Naive thymus-derived CD4-positive, alpha-beta T cell (primary cell): ENCODE data around the gene ERN1. TPM values are rescaled to one million over a fixed set of nuclear protein-coding genes. Genes with fewer than 3 reads are reported as not detected.

Source experiments
- ATAC-seq: fragments of 150-1000 bp; cut with Tn5 transposase; 2 replicates; pipeline ENCODE4 v1.10.0; 2021; ENCODE audit warnings: mild to moderate bottlenecking, moderate library complexity
- CTCF ChIA-PET: fragments of 350-600 bp; sonication (Branson Sonifier 250); formaldehyde crosslinking; loops from one replicate; lab custom pipeline; 2021; ENCODE audit warnings: antibody characterized with exemption; lab: Charles Lee
- POLR2A ChIA-PET: fragments of 350-600 bp; sonication (Branson Sonifier 250); formaldehyde crosslinking; loops from one replicate; lab custom pipeline; 2021; ENCODE audit warnings: antibody characterized with exemption, inconsistent platforms; lab: Charles Lee
- DNase-seq, 9 donors: peaks; one replicate each; pipeline versions ENCODE4 v3.0.0 to v3.0.0-alpha.2; 2020 to 2022; ENCODE audit warnings: mixed read lengths in 1 of 9
- H3K27ac ChIP-seq: one replicate; pipeline ENCODE4 v1.7.0; 2013; ENCODE audit warnings: mild to moderate bottlenecking, low read depth, low read length, moderate library complexity
- H3K27me3 ChIP-seq, 2 donors: one replicate each; pipeline ENCODE4 v1.7.0; 2013; ENCODE audit warnings: low read length in 2 of 2, mild to moderate bottlenecking in 2 of 2, moderate library complexity in 2 of 2; ENCODE audit not compliant: control insufficient read depth in 2 of 2, insufficient read depth in 2 of 2
- H3K36me3 ChIP-seq, 3 experiments: 1 replicate in 2 of 3; 2 replicates in 1 of 3; pipeline ENCODE4 v1.7.0; 2013; ENCODE audit warnings: low read length in 3 of 3, mild to moderate bottlenecking in 3 of 3, moderate library complexity in 1 of 3; ENCODE audit not compliant: insufficient read depth in 3 of 3, control insufficient read depth in 2 of 3
- H3K4me1 ChIP-seq, 2 donors: one replicate each; pipeline ENCODE4 v1.7.0; 2013; ENCODE audit warnings: low read length in 2 of 2, mild to moderate bottlenecking in 2 of 2, moderate library complexity in 1 of 2; ENCODE audit not compliant: control insufficient read depth in 2 of 2, insufficient read depth in 2 of 2
- H3K4me3 ChIP-seq: 2 replicates; pipeline ENCODE4 v1.7.0; 2013; ENCODE audit warnings: mild to moderate bottlenecking, low read length
- H3K9me3 ChIP-seq, 3 experiments: 1 replicate in 2 of 3; 2 replicates in 1 of 3; pipeline ENCODE4 v1.7.0; 2013; ENCODE audit warnings: low read length in 3 of 3; ENCODE audit not compliant: control insufficient read depth in 2 of 3
- H3K27ac Mint-ChIP-seq, 9 donors: one replicate each; pipeline ENCODE4 v1.8.0; 2020 to 2022; ENCODE audit warnings: mixed read lengths in 9 of 9, mild to moderate bottlenecking in 8 of 9, moderate library complexity in 5 of 9, inconsistent platforms in 2 of 9
- H3K27me3 Mint-ChIP-seq, 5 donors: one replicate each; pipeline ENCODE4 v1.8.0; 2021 to 2022; ENCODE audit warnings: mixed read lengths in 5 of 5, mild to moderate bottlenecking in 1 of 5
- H3K36me3 Mint-ChIP-seq, 5 donors: one replicate each; pipeline ENCODE4 v1.8.0; 2020 to 2022; ENCODE audit warnings: mixed read lengths in 5 of 5, mild to moderate bottlenecking in 3 of 5, inconsistent platforms in 1 of 5
- H3K4me1 Mint-ChIP-seq, 7 donors: one replicate each; pipeline ENCODE4 v1.8.0; 2020 to 2022; ENCODE audit warnings: mixed read lengths in 7 of 7, mild to moderate bottlenecking in 3 of 7, inconsistent platforms in 1 of 7
- H3K4me3 Mint-ChIP-seq, 10 donors: one replicate each; pipeline ENCODE4 v1.8.0; 2020 to 2022; ENCODE audit warnings: mild to moderate bottlenecking in 10 of 10, mixed read lengths in 10 of 10, moderate library complexity in 6 of 10, inconsistent platforms in 2 of 10
- H3K9me3 Mint-ChIP-seq, 11 donors: one replicate each; pipeline ENCODE4 v1.8.0; 2020 to 2022; ENCODE audit warnings: mixed read lengths in 11 of 11, mild to moderate bottlenecking in 4 of 11, inconsistent platforms in 1 of 11, moderate library complexity in 1 of 11
- intact Hi-C, 2 donors: fragments of 100-400 bp; cut with micrococcal nuclease; formaldehyde crosslinking; loops; one replicate each; pipeline ENCODE4 v1.15.1; 2023
- polyA plus RNA-seq, 2 donors: library from polyadenylated mRNA; unstranded; fragments of 300-500 nt; fragmentation: Illumina TruSeq; gene quantifications; one replicate each; pipeline ENCODE4 v1.2.3, GENCODE V29; 2021
- total RNA-seq, 6 experiments: library from RNA in 5 of 6; stranded (reverse) in 5 of 6; gene quantifications; 1 replicate in 5 of 6; 2 replicates in 1 of 6; pipeline ENCODE4 v1.2.3 and lab custom pipeline; 2021 to 2026

ERN1 gene
- total and polyA plus RNA-seq, 7 experiments from 2014 or later: 15.7 to 110 (median 60.3) TPM

DNA sequence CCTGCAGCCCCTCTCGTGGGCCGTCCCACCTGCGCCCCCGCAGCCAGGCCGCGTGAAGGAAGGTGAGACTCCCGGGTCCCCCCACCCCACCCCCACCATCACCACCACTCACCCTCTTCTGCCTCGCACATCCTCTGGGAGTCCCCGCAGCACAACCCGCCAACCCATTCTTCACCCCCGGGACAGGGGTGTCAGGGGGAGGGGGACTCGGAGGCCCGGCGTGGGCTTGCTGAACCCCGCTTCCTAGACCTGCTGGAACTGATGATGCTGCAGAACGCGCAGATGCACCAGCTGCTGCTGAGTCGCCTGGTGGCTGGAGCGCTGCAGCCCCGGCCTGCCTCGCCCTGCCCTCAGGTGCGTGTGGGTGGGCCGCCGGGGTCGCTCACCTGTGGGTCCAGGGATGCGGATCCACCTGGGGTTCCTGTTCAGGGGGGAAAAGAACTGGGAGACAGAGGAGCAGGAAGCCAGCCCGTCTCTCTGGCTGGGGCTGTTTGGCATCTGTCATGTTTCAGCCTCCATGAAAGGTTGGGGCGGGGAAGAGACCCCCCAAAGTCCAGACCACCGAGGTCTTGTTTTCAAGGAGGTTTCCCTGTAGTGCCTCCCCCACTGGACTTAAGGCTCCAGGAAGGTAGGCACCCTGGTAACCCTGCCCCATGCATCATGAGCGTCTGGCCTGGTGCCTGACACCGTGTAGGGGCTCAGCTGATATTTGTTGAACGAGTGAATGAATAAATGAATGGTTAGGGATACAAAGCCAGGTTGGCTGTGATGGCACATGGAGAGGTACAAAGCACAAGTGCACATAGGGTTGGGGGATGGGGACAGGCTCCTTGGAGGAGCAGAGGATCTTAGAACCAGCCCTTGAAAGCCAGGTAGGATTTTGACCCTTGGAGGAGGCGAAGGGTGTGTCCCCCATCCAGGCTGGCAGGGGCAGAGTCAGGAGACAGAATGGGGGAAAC is 130.9 kb downstream of the ERN1 start:
- H3K4me1 Mint-ChIP-seq: peaks cover 28 to 44% (median 37%) of the 10 kb centered on the region in 7 donors

DNA sequence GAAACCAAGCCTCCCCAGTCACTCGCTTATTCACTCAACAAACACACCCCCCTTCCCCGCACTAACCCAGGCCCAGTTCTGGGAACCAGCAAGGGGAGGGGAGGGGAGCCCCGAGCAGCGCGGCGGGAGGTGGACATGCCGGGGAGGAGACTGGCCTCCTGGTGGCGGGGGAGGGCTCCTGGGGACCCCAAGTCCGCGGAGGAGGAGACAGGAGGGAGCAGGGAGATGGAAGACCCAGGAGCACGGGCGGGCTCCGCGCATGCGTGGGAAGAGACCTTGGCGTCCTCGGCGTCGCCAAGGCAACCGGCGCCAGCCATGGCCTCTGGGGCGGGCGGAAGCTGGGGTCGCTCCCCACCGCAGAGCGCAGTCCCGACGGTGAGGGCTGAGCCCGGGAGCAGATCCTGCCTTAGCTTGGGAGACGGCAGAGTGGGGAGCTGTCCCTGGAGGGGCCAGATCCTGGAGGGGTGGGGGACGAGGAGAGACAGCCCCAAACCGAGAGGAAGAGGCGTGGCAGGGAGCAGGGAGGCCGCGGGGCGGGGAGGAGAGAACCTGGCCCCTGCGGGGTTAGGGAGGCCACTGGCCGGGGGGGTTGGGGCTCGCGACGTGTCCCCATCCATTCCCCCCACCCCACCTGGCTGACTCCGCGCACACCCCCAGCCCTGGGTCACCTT is 131.8 kb downstream of the ERN1 start, which contains the start of gene PRR29:
Gene PRR29, plus strand, starts transcription at position 302 of the 671 bp plus-strand sequence. Its CDS starts 14 bp downstream, at position 316.
- Histone ChIP-seq H3K27ac (peak within 1 kb of the TSS; percentile 53), H3K36me3 (peaks cover 0 to 17% (median under 1%) of the 10 kb centered on the region in 3 experiments), H3K27me3 (no peaks in the 10 kb centered on the region), H3K4me3 (peak within 1 kb of the TSS; percentile 81), H3K4me1 (peaks cover 20 to 32% of the 10 kb centered on the region in 2 donors), H3K9me3 (no peaks in the 10 kb centered on the region)
- DNase-seq (peak; percentile 65 to 76 (median 71)), ATAC-seq (peak; percentile 78)
- H3K27ac Mint-ChIP-seq: peak within 1 kb of the TSS; percentile 64 to 86 (median 82)
- ChIA-PET POLR2A (interaction anchor here (1.2 to 7.3 kb wide), 5 partner anchors 15 to 148 kb away, joined by 3 to 58 read pairs (median 23); partner anchors contain the start of gene ICAM2), CTCF (interaction anchor here (0.6 to 2.8 kb wide), 4 partner anchors 22 to 85 kb away, joined by 3 to 10 read pairs (median 6); partner anchors contain the start of gene ICAM2)
- peaks cover 0 to 6% (median 0%) of the 10 kb centered on the region in 5 donors for H3K36me3 Mint-ChIP-seq
- peaks cover 0 to 17% (median 0%) of the 10 kb centered on the region in 5 donors for H3K27me3 Mint-ChIP-seq
- intact Hi-C loops: loop anchor here (1.0 kb wide), 2 partner anchors 22 to 27 kb away; partner anchors contain the start of gene ICAM2 (in 2 of the 2)
- H3K9me3 Mint-ChIP-seq: no peaks in the 10 kb centered on the region
- H3K4me1 Mint-ChIP-seq: peaks cover 30 to 51% (median 44%) of the 10 kb centered on the region in 7 donors
- H3K4me3 Mint-ChIP-seq: peak within 1 kb of the TSS; percentile 79 to 96 (median 90)

More for the DNA sequence above, 130.9 kb downstream of the ERN1 start:
- H3K4me1 ChIP-seq: peaks cover 14 to 26% of the 10 kb centered on the region in 2 donors
- H3K4me3 Mint-ChIP-seq: peak overlapping the region; percentile 79 to 96 (median 82)
- H3K27ac Mint-ChIP-seq: peak overlapping the region; percentile 60 to 89 (median 82)
- peak overlapping the region; percentile 53 for H3K27ac ChIP-seq
- H3K27me3 Mint-ChIP-seq: peaks cover 0 to 17% (median 0%) of the 10 kb centered on the region in 5 donors
- intact Hi-C loops: loop anchor here (1.0 kb wide), 2 partner anchors 21 to 26 kb away; partner anchors contain the start of gene ICAM2 (in 2 of the 2)
- POLR2A ChIA-PET: interaction anchor here (1.0 to 7.3 kb wide), 9 partner anchors 14 to 148 kb away, joined by 3 to 58 read pairs (median 5); partner anchors contain the start of gene ICAM2
- peaks cover 0 to 25% (median 5%) of the 10 kb centered on the region in 3 experiments for H3K36me3 ChIP-seq
- H3K36me3 Mint-ChIP-seq: peaks cover 0 to 8% (median 0%) of the 10 kb centered on the region in 5 donors
- peak in 1 of 9 donors; percentile 40 for DNase-seq
- CTCF ChIA-PET: interaction anchor here (1.1 to 2.8 kb wide), 6 partner anchors 8 to 134 kb away, joined by 3 to 10 read pairs (median 6); partner anchors contain the start of genes GH1 and ICAM2
- H3K4me3 ChIP-seq: peak overlapping the region; percentile 81
- no peaks in the 10 kb centered on the region for H3K9me3 Mint-ChIP-seq
- ATAC-seq: peak; percentile 37
- H3K27me3 ChIP-seq: no peaks in the 10 kb centered on the region
- no peaks in the 10 kb centered on the region for H3K9me3 ChIP-seq

DNA sequence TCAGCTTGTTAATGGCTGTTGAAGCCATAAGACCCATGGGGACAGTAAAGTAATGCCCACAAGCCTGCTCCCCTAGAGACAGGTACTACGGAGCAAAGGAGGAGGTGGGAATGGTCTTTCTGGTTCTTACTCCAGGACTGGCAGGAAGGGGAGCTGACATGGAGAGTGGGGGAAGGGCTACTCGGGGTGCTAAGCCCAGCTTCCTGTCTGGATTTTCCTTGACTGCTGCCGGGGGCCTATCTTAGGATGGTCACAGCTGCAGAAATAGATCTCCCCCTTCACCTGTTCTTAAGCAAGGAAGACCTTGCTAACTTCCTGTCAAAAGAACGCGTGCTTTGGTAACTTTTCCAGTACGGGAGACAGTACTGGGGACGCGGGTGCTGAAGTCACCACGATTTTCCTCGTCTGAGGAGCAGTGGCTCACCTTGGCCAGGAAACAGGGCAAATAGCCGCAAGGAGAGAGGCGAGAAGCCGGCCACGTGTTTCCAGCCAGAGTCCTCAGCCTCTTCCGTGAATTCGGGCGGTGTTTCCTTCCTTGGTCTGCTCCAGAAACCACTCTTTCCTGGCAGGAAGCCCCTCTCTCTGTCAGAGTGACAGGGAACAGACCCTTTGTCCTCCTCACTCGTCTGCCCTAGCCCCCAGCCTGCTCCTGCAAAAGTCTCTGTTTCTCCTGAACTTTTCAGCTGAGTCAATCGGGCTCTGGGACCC is 132.4 kb downstream of the ERN1 start:
- Histone ChIP-seq H3K36me3 (peaks cover 0 to 10% (median 0%) of the 10 kb centered on the region in 3 experiments), H3K27me3 (no peaks in the 10 kb centered on the region), H3K27ac (peak overlapping the region; percentile 53), H3K4me3 (peak overlapping the region; percentile 81), H3K4me1 (peaks cover 20 to 35% of the 10 kb centered on the region in 2 donors), H3K9me3 (no peaks in the 10 kb centered on the region)
- no peak for DNase-seq
- Mint-ChIP-seq H3K4me3 (peak overlapping the region; percentile 79 to 96 (median 90)), H3K36me3 (peaks cover 0 to 8% (median 0%) of the 10 kb centered on the region in 5 donors), H3K27me3 (peaks cover 0 to 20% (median 0%) of the 10 kb centered on the region in 5 donors), H3K9me3 (peaks cover 0 to 2% (median 0%) of the 10 kb centered on the region in 11 donors), H3K4me1 (peaks cover 34 to 55% (median 48%) of the 10 kb centered on the region in 7 donors), H3K27ac (peak overlapping the region in 8 of 9 donors; percentile 29 to 86 (median 72))
- no peak for ATAC-seq
- ChIA-PET CTCF (interaction anchor here (0.5 to 2.0 kb wide), 7 partner anchors 28 to 136 kb away, joined by 3 to 7 read pairs (median 3); no protein-coding TSS in a partner anchor), POLR2A (interaction anchor here (0.6 to 7.3 kb wide), 8 partner anchors 10 to 148 kb away, joined by 3 to 58 read pairs (median 4); partner anchors contain the start of gene ICAM2)
- intact Hi-C loops: loop anchor here (1.0 kb wide), 2 partner anchors 23 to 28 kb away; partner anchors contain the start of gene ICAM2 (in 2 of the 2)

DNA sequence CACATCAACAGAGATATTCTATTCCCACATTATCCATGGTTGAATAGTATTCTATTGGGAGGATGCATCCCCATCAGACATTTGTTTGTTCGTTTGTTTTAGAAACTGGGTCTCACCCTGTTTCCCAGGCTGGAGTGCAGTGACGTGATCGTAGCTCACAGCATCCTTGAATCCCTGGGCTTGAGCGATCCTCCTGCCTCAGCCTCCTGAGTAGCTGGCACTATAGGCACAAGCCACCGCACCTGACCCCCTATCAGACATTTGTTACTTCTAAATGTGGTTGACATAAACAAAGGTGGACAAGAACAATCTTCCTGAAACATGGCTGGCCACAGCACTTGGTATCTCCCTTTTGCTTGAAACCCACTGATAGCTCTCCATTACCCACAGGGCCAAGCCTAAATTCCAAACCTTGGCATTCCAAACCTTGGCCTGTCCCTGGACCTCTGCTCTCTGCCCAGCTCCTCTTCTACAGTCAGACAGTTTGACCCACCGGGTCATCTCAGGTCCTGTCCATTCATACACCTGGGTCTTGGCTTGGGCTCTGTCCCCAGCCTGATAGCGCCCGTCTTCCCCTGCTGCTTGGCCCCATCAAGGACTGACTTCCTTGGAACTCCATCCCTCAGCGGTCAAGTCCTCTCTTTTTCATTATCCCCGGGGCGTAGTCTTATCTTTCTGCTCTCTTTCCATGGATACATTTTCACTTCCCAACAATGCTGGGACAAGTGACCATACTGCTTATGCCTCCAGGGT is 133.3 kb downstream of the ERN1 start:
- peak overlapping the region in 4 of 9 donors; percentile 7 to 84 (median 42) for H3K27ac Mint-ChIP-seq
- ATAC-seq: no peak
- intact Hi-C loops: no loop called here

DNA sequence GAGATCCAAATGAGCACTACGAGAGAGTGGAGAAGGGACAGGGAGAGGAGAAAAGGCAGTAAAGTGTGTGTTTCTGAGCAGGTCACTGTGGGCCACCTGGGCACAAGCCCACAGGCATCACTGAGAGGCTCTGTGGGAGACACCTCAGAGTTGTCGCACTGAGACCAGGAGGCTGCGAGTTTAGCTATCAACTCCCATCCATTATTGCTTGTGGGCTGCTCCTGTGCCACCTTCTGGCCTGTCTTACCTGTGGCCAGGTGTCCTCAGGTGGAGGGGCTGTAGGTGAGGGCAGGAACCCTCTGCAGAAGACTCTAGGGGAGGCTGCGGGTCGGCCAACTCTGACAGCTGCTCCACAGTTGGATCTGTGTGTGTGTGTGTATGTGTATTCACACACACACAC is 134.3 kb downstream of the ERN1 start:
- Mint-ChIP-seq H3K4me3 (peak overlapping the region in 1 of 10 donors; percentile 63), H3K27ac (peak overlapping the region in 2 of 9 donors; percentile 6 to 15), H3K4me1 (peaks cover 45 to 67% (median 63%) of the 10 kb centered on the region in 7 donors), H3K9me3 (peaks cover 0 to 2% (median 0%) of the 10 kb centered on the region in 11 donors), H3K27me3 (peaks cover 0 to 25% (median 0%) of the 10 kb centered on the region in 5 donors), H3K36me3 (peaks cover 0 to 8% (median 0%) of the 10 kb centered on the region in 5 donors)
- ChIA-PET CTCF (interaction anchor here (0.6 to 3.4 kb wide), 4 partner anchors 25 to 73 kb away, joined by 3 to 20 read pairs (median 4); partner anchors contain the start of gene ICAM2), POLR2A (interaction anchor here (0.9 to 7.3 kb wide), 3 partner anchors 26 to 150 kb away, joined by 3 to 58 read pairs (median 24); partner anchors contain the start of gene ICAM2)
- no peak overlapping the region for H3K4me3 ChIP-seq
- peaks cover 22 to 41% of the 10 kb centered on the region in 2 donors for H3K4me1 ChIP-seq
- ATAC-seq: no peak
- H3K27ac ChIP-seq: no peak overlapping the region
- H3K27me3 ChIP-seq: no peaks in the 10 kb centered on the region
- DNase-seq: no peak
- no peaks in the 10 kb centered on the region for H3K9me3 ChIP-seq
- H3K36me3 ChIP-seq: no peaks in the 10 kb centered on the region
- intact Hi-C loops: no loop called here

More for the DNA sequence above, 133.3 kb downstream of the ERN1 start:
- H3K4me3 Mint-ChIP-seq: peak overlapping the region in 9 of 10 donors; percentile 11 to 96 (median 87)
- H3K9me3 Mint-ChIP-seq: peaks cover 0 to 2% (median 0%) of the 10 kb centered on the region in 11 donors
- Histone ChIP-seq H3K4me3 (no peak overlapping the region), H3K27ac (no peak overlapping the region), H3K36me3 (peaks cover 0 to 1% (median 0%) of the 10 kb centered on the region in 3 experiments), H3K4me1 (peaks cover 20 to 37% of the 10 kb centered on the region in 2 donors), H3K27me3 (no peaks in the 10 kb centered on the region), H3K9me3 (no peaks in the 10 kb centered on the region)
- ChIA-PET CTCF (interaction anchor here (0.5 to 3.4 kb wide), 5 partner anchors 24 to 77 kb away, joined by 3 to 20 read pairs (median 7); partner anchors contain the start of gene ICAM2), POLR2A (interaction anchor here (0.8 to 7.3 kb wide), 6 partner anchors 16 to 149 kb away, joined by 3 to 58 read pairs (median 14); partner anchors contain the start of gene ICAM2)
- H3K4me1 Mint-ChIP-seq: peaks cover 43 to 59% (median 56%) of the 10 kb centered on the region in 7 donors
- peaks cover 0 to 8% (median 0%) of the 10 kb centered on the region in 5 donors for H3K36me3 Mint-ChIP-seq
- no peak for DNase-seq
- peaks cover 0 to 25% (median 0%) of the 10 kb centered on the region in 5 donors for H3K27me3 Mint-ChIP-seq
